NCI-H2196 treated with DMSO at 0.1 percent for 48 hours (cell line): ENCODE measurements around the gene USP10.

Source experiments
- DNase-seq: peaks from one replicate; lab custom pipeline; 2025; ENCODE audit not compliant: unreplicated experiment; lab: John Stamatoyannopoulos, UW

Gene USP10

GRCh38 chr16:84699712-84700445 lies at the start of gene USP10:
Gene USP10, plus strand, starts transcription at chr16:84700000. Its CDS starts 91 bp downstream, at chr16:84700091.
- DNase-seq, result peak; percentile 23

- DNase-seq, result no peak
These were observed 49.5 kb upstream of the USP10 start for GRCh38 chr16:84650062-84650991.

GRCh38 chr16:84652566-84652965 lies 47.2 kb upstream of the USP10 start:
- no peak for DNase-seq

- no peak for DNase-seq
These were observed 45.6 kb upstream of the USP10 start for GRCh38 chr16:84654238-84654637.

- no peak for DNase-seq
These were observed 44.8 kb upstream of the USP10 start for GRCh38 chr16:84654998-84655397.

- no peak for DNase-seq
These were observed 43.2 kb upstream of the USP10 start for GRCh38 chr16:84656649-84657048.

GRCh38 chr16:84657229-84657837 lies 42.5 kb upstream of the USP10 start:
- DNase-seq, result no peak

- DNase-seq, result no peak
These were observed 41.1 kb upstream of the USP10 start for GRCh38 chr16:84658690-84659089.

- no peak for DNase-seq
These were observed 40.0 kb upstream of the USP10 start for GRCh38 chr16:84659656-84660300.

- no peak for DNase-seq
These were observed 38.8 kb upstream of the USP10 start for GRCh38 chr16:84660973-84661372.

GRCh38 chr16:84661418-84662060 lies 38.3 kb upstream of the USP10 start:
- DNase-seq, result no peak

GRCh38 chr16:84662471-84662870 lies 37.3 kb upstream of the USP10 start:
- no peak for DNase-seq

- no peak for DNase-seq
These were observed 36.2 kb upstream of the USP10 start for GRCh38 chr16:84663433-84664101.

GRCh38 chr16:84665359-84665758 lies 34.4 kb upstream of the USP10 start:
- DNase-seq, result no peak

GRCh38 chr16:84665843-84666242 lies 34.0 kb upstream of the USP10 start:
- DNase-seq, result no peak

GRCh38 chr16:84667600-84668309 lies 32.0 kb upstream of the USP10 start:
- DNase-seq, result no peak

- DNase-seq, result no peak
These were observed 29.7 kb upstream of the USP10 start for GRCh38 chr16:84670063-84670462.

GRCh38 chr16:84672276-84673202 lies 27.3 kb upstream of the USP10 start:
- no peak for DNase-seq

- DNase-seq, result no peak
These were observed 26.6 kb upstream of the USP10 start for GRCh38 chr16:84673203-84673535.
